K562 (cell line): ENCODE data around the gene SPTLC2. TPM values are rescaled to one million over a fixed set of nuclear protein-coding genes. Genes with fewer than 3 reads are reported as not detected.
A peak's percentile ranks its signal among the peaks of the same experiment; 100 is the strongest.

Source experiments
- ATAC-seq: fragments of 200-7000 bp; cut with Tn5 transposase; 3 replicates; pipeline ENCODE4 v1.9.1; 2020; ENCODE audit warnings: moderate library complexity
- BruUV-seq: library from RNA; stranded (reverse); fragments of 400-500 nt; replicated peaks from 2 replicates; lab custom pipeline; 2021; lab: Mats Ljungman, UMichigan
- CTCF ChIA-PET: fragments of 300-600 bp; formaldehyde crosslinking; extraction: SDS; loops from one replicate; lab custom pipeline; 2021; ENCODE audit warnings: low intra/inter-chr PET ratio; lab: Yijun Ruan, JAX
- POLR2A ChIA-PET: fragments of 300-600, 350-650 bp; sonication (Branson Sonifier 250); formaldehyde crosslinking; extraction: SDS; loops from one replicate; lab custom pipeline; 2021; ENCODE audit warnings: antibody characterized with exemption, inconsistent platforms; lab: Yijun Ruan, JAX
- DNase-seq, 4 experiments: peaks; one replicate each; pipeline versions ENCODE4 v3.0.0 to v3.0.0-alpha.2; 2011 to 2018; ENCODE audit warnings: low spot score in 3 of 4, mixed read lengths in 3 of 4; ENCODE audit errors: extremely low read depth in 1 of 4
- FAIRE-seq: peaks from 2 replicates; lab custom pipeline; 2011; peaks lifted over from hg19 to GRCh38; lab: Jason Lieb, UNC
- H2AFZ ChIP-seq: 2 replicates; pipeline ENCODE4 v1.6.0; 2011; ENCODE audit warnings: low read depth, low read length, control low read depth, inconsistent platforms
- H3K27ac ChIP-seq: fragments of 200-600 bp; 3 replicates; pipeline ENCODE4 v1.8.0; 2011; ENCODE audit warnings: low read depth, mild to moderate bottlenecking, control low read depth, inconsistent platforms, low read length, moderate library complexity, mixed read lengths; ENCODE audit errors: extremely low read depth
- H3K27me3 ChIP-seq, 2 experiments: fragments of 300-600 bp in 1 of 2; 2 replicates in 1 of 2; 3 replicates in 1 of 2; pipeline versions ENCODE4 v1.6.0 to v1.8.0; 2011; ENCODE audit warnings: inconsistent platforms in 2 of 2, low read length in 2 of 2, mild to moderate bottlenecking in 1 of 2, mixed read lengths in 1 of 2, moderate library complexity in 1 of 2; ENCODE audit not compliant: control insufficient read depth in 2 of 2, insufficient read depth in 2 of 2
- H3K36me3 ChIP-seq: fragments of 300-600 bp; 3 replicates; pipeline ENCODE4 v1.8.0; 2011; ENCODE audit warnings: mild to moderate bottlenecking, low read length, inconsistent platforms; ENCODE audit not compliant: control insufficient read depth, insufficient read depth
- H3K4me1 ChIP-seq, 2 experiments: fragments of 200-600 bp in 1 of 2; replicated peaks in 1 of 2; 2 replicates in 1 of 2; 3 replicates in 1 of 2; pipeline versions ENCODE4 v1.5.1 to v1.8.0; 2011; ENCODE audit warnings: inconsistent platforms in 2 of 2, low read length in 2 of 2, mild to moderate bottlenecking in 1 of 2, mixed read lengths in 1 of 2, moderate library complexity in 1 of 2; ENCODE audit not compliant: control insufficient read depth in 2 of 2, insufficient read depth in 2 of 2
- H3K4me2 ChIP-seq: 2 replicates; pipeline ENCODE4 v1.6.1; 2011; ENCODE audit warnings: low read length, control low read depth, inconsistent platforms, mixed read lengths; ENCODE audit not compliant: insufficient read depth
- H3K4me3 ChIP-seq: fragments of 200-600 bp; sonication (generic), shearing (Covaris generic); 2 replicates; pipeline ENCODE4 v1.5.1; 2016; ENCODE audit warnings: control low read depth, inconsistent platforms
- H3K79me2 ChIP-seq: fragments of 200-600 bp; 3 replicates; pipeline ENCODE4 v1.8.0; 2011; ENCODE audit warnings: low read length, inconsistent platforms; ENCODE audit not compliant: control insufficient read depth, insufficient read depth
- H3K9ac ChIP-seq, 2 experiments: 2 replicates each; pipeline versions ENCODE4 v1.6.0 to v1.6.1; 2011; ENCODE audit warnings: low read depth in 2 of 2, low read length in 2 of 2, control low read depth in 1 of 2, inconsistent platforms in 1 of 2, mild to moderate bottlenecking in 1 of 2, mixed read lengths in 1 of 2; ENCODE audit not compliant: insufficient read depth in 1 of 2
- H3K9me1 ChIP-seq: one replicate; pipeline ENCODE4 v1.6.0; 2011; ENCODE audit warnings: inconsistent platforms, mild to moderate bottlenecking, low read length, moderate library complexity; ENCODE audit not compliant: control insufficient read depth, insufficient read depth
- H3K9me3 ChIP-seq: replicated peaks from 2 replicates; pipeline ENCODE4 v1.5.1; 2011; ENCODE audit warnings: low read depth, low read length, inconsistent platforms; ENCODE audit not compliant: control insufficient read depth, insufficient read depth
- H4K20me1 ChIP-seq: replicated peaks from 2 replicates; pipeline ENCODE4 v1.6.1; 2011; ENCODE audit warnings: low read length, inconsistent platforms, mixed read lengths; ENCODE audit not compliant: control insufficient read depth, insufficient read depth
- EHMT2 ChIP-seq: fragments of 450-650 bp; IDR thresholded peaks from 2 replicates; pipeline ENCODE4 v1.6.1; 2018; ENCODE audit warnings: antibody characterized with exemption
- EP300 ChIP-seq: IDR thresholded peaks from 2 replicates; pipeline ENCODE4 v1.6.1; 2012; ENCODE audit warnings: low read length, improper control_type of control experiment
- FOXP1 ChIP-seq: sonication (generic); formaldehyde crosslinking; IDR thresholded peaks from 2 replicates; pipeline ENCODE4 v1.8.0; 2022; ENCODE audit warnings: mild to moderate bottlenecking, missing genetic modification reagents
- GATAD2B ChIP-seq: fragments of 450-650 bp; IDR thresholded peaks from 2 replicates; pipeline ENCODE4 v1.6.1; 2017; ENCODE audit warnings: mild to moderate bottlenecking, borderline replicate concordance
- GMEB1 ChIP-seq: fragments of 250-450 bp; sonication (Bioruptor Pico); IDR thresholded peaks from 2 replicates; pipeline ENCODE4 v1.4.0; 2020; ENCODE audit warnings: mild to moderate bottlenecking
- KAT8 ChIP-seq: fragments of 450-650 bp; IDR thresholded peaks from 2 replicates; pipeline ENCODE4 v1.6.1; 2016; ENCODE audit warnings: low read depth, mild to moderate bottlenecking
- MYC ChIP-seq, 2 experiments: fragments of 250-450 bp in 1 of 2; sonication (Bioruptor Pico) in 1 of 2; IDR thresholded peaks; 2 replicates each; pipeline versions ENCODE4 v1.5.1 to v1.6.1; 2012 to 2021; ENCODE audit warnings: low read depth in 2 of 2, borderline replicate concordance in 1 of 2, improper control_type of control experiment in 1 of 2, low read length in 1 of 2, mild to moderate bottlenecking in 1 of 2, moderate library complexity in 1 of 2
- MYNN ChIP-seq, 2 experiments: sonication (generic); formaldehyde crosslinking in 1 of 2; IDR thresholded peaks; 2 replicates each; pipeline versions ENCODE4 v1.5.0 to v1.6.1; 2016 to 2020; ENCODE audit warnings: antibody characterized with exemption in 1 of 2, missing genetic modification reagents in 1 of 2
- POLR2H ChIP-seq: IDR thresholded peaks from 2 replicates; pipeline ENCODE4 v1.6.1; 2016; ENCODE audit warnings: missing genetic modification characterization, low read depth, mild to moderate bottlenecking, control low read depth, missing compliant biosample characterization, moderate library complexity
- RAD51 ChIP-seq: fragments of 450-650 bp; IDR thresholded peaks from 2 replicates; pipeline ENCODE4 v1.7.1; 2016; ENCODE audit warnings: low read depth, mild to moderate bottlenecking, borderline replicate concordance
- SMAD4 ChIP-seq: fragments of 250-450 bp; sonication (Bioruptor Pico); conservative IDR thresholded peaks from 2 replicates; pipeline ENCODE4 v1.8.0; 2021; ENCODE audit warnings: inconsistent platforms, mild to moderate bottlenecking, moderate library complexity
- SNAPC5 ChIP-seq: fragments of 250-450 bp; sonication (Bioruptor Pico); IDR thresholded peaks from 2 replicates; pipeline ENCODE4 v1.8.0; 2021; ENCODE audit warnings: moderate library complexity, mild to moderate bottlenecking, inconsistent platforms
- SRSF9 ChIP-seq: fragments of 200-400 bp; formaldehyde crosslinking; IDR thresholded peaks from 2 replicates; pipeline ENCODE4 v1.6.1; 2017; ENCODE audit warnings: low read depth, low read length, borderline replicate concordance
- STAT5B ChIP-seq: fragments of 250-450 bp; sonication (Bioruptor Pico); IDR thresholded peaks from 2 replicates; pipeline ENCODE4 v1.8.0; 2021; ENCODE audit warnings: mild to moderate bottlenecking, inconsistent platforms
- XRCC3 ChIP-seq: fragments of 450-650 bp; IDR thresholded peaks from 2 replicates; pipeline ENCODE4 v1.6.1; 2017; ENCODE audit warnings: mild to moderate bottlenecking, moderate library complexity
- ZBTB34 ChIP-seq: fragments of 250-450 bp; sonication (Bioruptor Pico); IDR thresholded peaks from 2 replicates; pipeline ENCODE4 v1.8.0; 2021; ENCODE audit warnings: mild to moderate bottlenecking, moderate library complexity
- ZNF24 ChIP-seq: fragments of 450-650 bp; IDR thresholded peaks from 2 replicates; pipeline ENCODE4 v1.6.1; 2016
- ZNF589 ChIP-seq: fragments of 200-800 bp; sonication (Bioruptor generic); IDR thresholded peaks from 2 replicates; pipeline ENCODE4 v1.6.1; 2016; ENCODE audit warnings: low read depth, missing genetic modification characterization, missing compliant biosample characterization
- WGBS: fragments of 100-300 bp; shearing (Covaris generic); methylation state at CpG from one replicate; pipeline ENCODE4 v1.1.6; 2016; ENCODE audit warnings: low coverage, mixed read lengths; ENCODE audit not compliant: insufficient coverage; ENCODE audit errors: missing lambda C conversion rate; 5-methylcytosine and 5-hydroxymethylcytosine counted together
- in situ Hi-C: fragments of 300-500 bp; cut with MboI; formaldehyde crosslinking; loops from 4 replicates; pipeline ENCODE4 v1.15.0; 2018; ENCODE audit warnings: inconsistent platforms, mixed read lengths
- intact Hi-C: fragments of 100-400 bp; cut with micrococcal nuclease; formaldehyde crosslinking; loops from 2 replicates; pipeline ENCODE4 v1.14.2; 2022
- polyA plus RNA-seq, 8 experiments: library from polyadenylated mRNA; depleted of rRNA in 4 of 8; stranded (reverse) in 5 of 8; unstranded in 3 of 8; fragments of >200 nt; fragmentation: Nextera tagmentation in 2 of 8; fragmentation: Illumina TruSeq in 1 of 8; extraction: Ambion mirVana in 2 of 8; extraction: Trizol in 1 of 8; gene quantifications; 2 replicates each; pipeline versions ENCODE4 v1.2.1 to v1.2.3, GENCODE V29; 2011 to 2014; ENCODE audit warnings: inconsistent platforms in 1 of 8, missing spikeins in 1 of 8
- total RNA-seq, 7 experiments: library from RNA; depleted of rRNA in 6 of 7; stranded (reverse); fragments of >200 nt in 6 of 7; fragmentation: Illumina TruSeq in 2 of 7; extraction: Trizol in 2 of 7; gene quantifications; 2 replicates each; pipeline versions ENCODE4 v1.2.1 to v1.2.3, GENCODE V29; 2011 to 2021; ENCODE audit warnings: low replicate concordance in 1 of 7

The SPTLC2 gene
- total and polyA plus RNA-seq, 9 of the 15 experiments (the other 6 are each of a cell fraction or from before 2014, with no cell fraction given): 4.5 to 30.4 (median 14.0) TPM

- TF ChIP-seq SRSF9 (no peak), ZNF589 (CRISPR knock-in tag) (no peak), ZNF24 (no peak)
Observed at GRCh38 chr14:77605392-77605972, 11.0 kb downstream of the SPTLC2 start (continued).

- peaks cover 91% of the 10 kb centered on the region for H3K79me2 ChIP-seq
- no peak overlapping the region for H3K27ac ChIP-seq
- 6% methylated on average over 6 of the region's 8 CpGs for WGBS
- FAIRE-seq: peak; percentile 32
- H3K9me1 ChIP-seq: no peaks in the 10 kb centered on the region
- peaks cover 19 to 50% of the 10 kb centered on the region in 2 experiments for H3K4me1 ChIP-seq
- H3K27me3 ChIP-seq: no peaks in the 10 kb centered on the region
- peaks cover 11% of the 10 kb centered on the region; the same call in 1 of the 2 replicates for H4K20me1 ChIP-seq
- no peak overlapping the region for H2AFZ ChIP-seq
- DNase-seq: peak; percentile 19 to 58 (median 32)
- in situ Hi-C loops (no loop called here), intact Hi-C loops (loop anchor here (10.0 kb wide), 1 partner anchor 279 kb away; the partner anchor contains the start of genes GSTZ1 and POMT2)
- peak overlapping the region; percentile 6; the same call in 1 of the 2 replicates for H3K4me2 ChIP-seq
- CTCF ChIA-PET: no interaction called here
- ATAC-seq: peak; percentile 26
- no peaks in the 10 kb centered on the region for H3K9me3 ChIP-seq
- no TSS peak for BruUV-seq
- H3K36me3 ChIP-seq: peaks cover 6% of the 10 kb centered on the region; the same call in 2 of the 3 replicates
- POLR2A ChIA-PET: no interaction called here
- no peak overlapping the region for H3K9ac ChIP-seq
- H3K4me3 ChIP-seq: no peak overlapping the region
- TF ChIP-seq FOXP1 (CRISPR knock-in tag) (no peak), RAD51 (peak; percentile 44), MYNN (IDR thresholded peaks at IDR 0.05) (no peak), MYNN (CRISPR knock-in tag; IDR thresholded peaks at IDR 0.05) (no peak), SNAPC5 (CRISPR knock-in tag) (no peak), GMEB1 (CRISPR knock-in tag) (no peak), SMAD4 (CRISPR knock-in tag) (0 out of 2 replicates have a peak, but pooled peaks have one; percentile 17), GATAD2B (no peak), STAT5B (no peak), EHMT2 (no peak), MYC (IDR thresholded peaks at IDR 0.05; ENCODE audit: low read depth, low read length) (peak; percentile 57), MYC (CRISPR knock-in tag; IDR thresholded peaks at IDR 0.05; ENCODE audit: borderline replicate concordance, low read depth) (no peak), XRCC3 (no peak), ZBTB34 (CRISPR knock-in tag) (no peak), POLR2H (tag) (no peak), KAT8 (no peak), EP300 (no peak)
Observed at GRCh38 chr14:77603654-77604255, 12.7 kb downstream of the SPTLC2 start.
